ENCODE measurements around the gene TMEM240. TPM values are rescaled to one million over a fixed set of nuclear protein-coding genes. Genes with fewer than 3 reads are reported as not detected.

Gene TMEM240
- total RNA-seq, 4 donors from 2014 or later, result 3.6 TPM; not detected in 3

- H3K27me3 ChIP-seq, result no peaks in the 10 kb centered on the region
- no peak overlapping the region for H3K4me3 ChIP-seq
- no peaks in the 10 kb centered on the region for H3K9me3 ChIP-seq
- no peak overlapping the region for H3K27ac ChIP-seq
- no peak for TF ChIP-seq POLR2A (IDR thresholded peaks at IDR 0.05)
- TF ChIP-seq CTCF (IDR thresholded peaks at IDR 0.05), result no peak
- H3K4me1 ChIP-seq, result peaks cover 0 to 19% (median 0%) of the 10 kb centered on the region in 4 donors
- peaks cover 0 to 62% (median 0%) of the 10 kb centered on the region in 3 donors for H3K36me3 ChIP-seq
- DNase-seq, result no peak
Observed at GRCh38 chr1:1565340-1565739, 24.9 kb upstream of the TMEM240 start.

- TF ChIP-seq CTCF (IDR thresholded peaks at IDR 0.05) (no peak), POLR2A (IDR thresholded peaks at IDR 0.05) (no peak)
- no peak overlapping the region for H3K4me3 ChIP-seq
- peaks cover 0 to 13% (median 0%) of the 10 kb centered on the region in 4 donors for H3K4me1 ChIP-seq
- no peaks in the 10 kb centered on the region for H3K27me3 ChIP-seq
- no peak for DNase-seq
- no peaks in the 10 kb centered on the region for H3K9me3 ChIP-seq
- H3K36me3 ChIP-seq, result peaks cover 0 to 62% (median 0%) of the 10 kb centered on the region in 3 donors
- H3K27ac ChIP-seq, result no peak overlapping the region
Observed at GRCh38 chr1:1564268-1564667, 23.8 kb upstream of the TMEM240 start.

- Histone ChIP-seq H3K9me3 (no peaks in the 10 kb centered on the region), H3K4me3 (no peak overlapping the region), H3K27ac (no peak overlapping the region), H3K4me1 (peaks cover 0 to 13% (median 0%) of the 10 kb centered on the region in 4 donors), H3K27me3 (no peaks in the 10 kb centered on the region), H3K36me3 (peaks cover 0 to 60% (median 0%) of the 10 kb centered on the region in 3 donors)
- TF ChIP-seq POLR2A (IDR thresholded peaks at IDR 0.05) (no peak), CTCF (IDR thresholded peaks at IDR 0.05) (no peak)
- DNase-seq, result no peak
Observed at GRCh38 chr1:1563688-1564087, 23.3 kb upstream of the TMEM240 start.

- TF ChIP-seq CTCF (IDR thresholded peaks at IDR 0.05), result no peak
- no peak for TF ChIP-seq POLR2A (IDR thresholded peaks at IDR 0.05)
- Histone ChIP-seq H3K4me3 (no peak overlapping the region), H3K27me3 (no peaks in the 10 kb centered on the region), H3K9me3 (no peaks in the 10 kb centered on the region), H3K4me1 (peaks cover 0 to 6% (median 0%) of the 10 kb centered on the region in 4 donors), H3K36me3 (peaks cover 0 to 60% (median 0%) of the 10 kb centered on the region in 3 donors), H3K27ac (no peak overlapping the region)
- no peak for DNase-seq
Observed at GRCh38 chr1:1562556-1563195, 22.3 kb upstream of the TMEM240 start.

- H3K36me3 ChIP-seq, result peaks cover 0 to 60% (median 0%) of the 10 kb centered on the region in 3 donors
- TF ChIP-seq CTCF (IDR thresholded peaks at IDR 0.05), result no peak
- TF ChIP-seq POLR2A (IDR thresholded peaks at IDR 0.05), result no peak
- H3K27ac ChIP-seq, result no peak overlapping the region
- no peak for DNase-seq
- H3K4me1 ChIP-seq, result no peaks in the 10 kb centered on the region
- H3K4me3 ChIP-seq, result no peak overlapping the region
- no peaks in the 10 kb centered on the region for H3K9me3 ChIP-seq
- no peaks in the 10 kb centered on the region for H3K27me3 ChIP-seq
Observed at GRCh38 chr1:1561801-1562470, 21.5 kb upstream of the TMEM240 start.

Data from Peyer's patch (tissue), 4 donors.